Activated CD8-positive, alpha-beta memory T cell treated with anti-CD3 and anti-CD28 coated beads for 24 hours (primary cell): ENCODE measurements around the gene RSPH1.

ENCODE experiments used
- DNase-seq: peaks from one replicate; pipeline ENCODE4 v3.0.0-alpha.2; 2020

RSPH1 gene

GRCh38 chr21:42512346-42513034, 16.5 kb upstream of the RSPH1 start:
- peak; percentile 55 for DNase-seq

- DNase-seq, result peak; percentile 40
These were observed 13.2 kb upstream of the RSPH1 start for GRCh38 chr21:42509244-42509643.

- no peak for DNase-seq
These were observed 12.3 kb upstream of the RSPH1 start for GRCh38 chr21:42508371-42508770.

- no peak for DNase-seq
These were observed 11.4 kb upstream of the RSPH1 start for GRCh38 chr21:42507418-42507817.

- peak; percentile 43 for DNase-seq
These were observed 9.2 kb upstream of the RSPH1 start for GRCh38 chr21:42505090-42505726.

GRCh38 chr21:42503711-42504110, 7.7 kb upstream of the RSPH1 start:
- DNase-seq, result peak; percentile 50

GRCh38 chr21:42500736-42501135, 4.7 kb upstream of the RSPH1 start:
- no peak for DNase-seq

- DNase-seq, result no peak
These were observed 4.2 kb upstream of the RSPH1 start for GRCh38 chr21:42500225-42500624.

- DNase-seq, result peak; percentile 38
These were observed 3.6 kb upstream of the RSPH1 start for GRCh38 chr21:42499444-42500112.

- no peak for DNase-seq
These were observed 2.0 kb upstream of the RSPH1 start for GRCh38 chr21:42498012-42498411.

- DNase-seq, result no peak
These were observed 797 bp upstream of the RSPH1 start for GRCh38 chr21:42496839-42497202.

- no peak for DNase-seq
These were observed 282 bp downstream of the RSPH1 start for GRCh38 chr21:42495765-42496119.

- DNase-seq, result peak; percentile 51
These were observed 997 bp downstream of the RSPH1 start for GRCh38 chr21:42495027-42495426.

GRCh38 chr21:42493109-42494060, 2.6 kb downstream of the RSPH1 start:
- DNase-seq, result peak; percentile 13

GRCh38 chr21:42492201-42492600, 3.8 kb downstream of the RSPH1 start:
- peak; percentile 19 for DNase-seq

GRCh38 chr21:42491328-42491727, 4.7 kb downstream of the RSPH1 start:
- no peak for DNase-seq

- no peak for DNase-seq
These were observed 5.3 kb downstream of the RSPH1 start for GRCh38 chr21:42490720-42491119.

GRCh38 chr21:42489991-42490390, 6.0 kb downstream of the RSPH1 start:
- DNase-seq, result no peak

GRCh38 chr21:42489006-42489563, 6.9 kb downstream of the RSPH1 start:
- DNase-seq, result peak; percentile 28

- DNase-seq, result peak; percentile 41
These were observed 9.5 kb downstream of the RSPH1 start for GRCh38 chr21:42486531-42486930.

GRCh38 chr21:42486072-42486471, 10.0 kb downstream of the RSPH1 start:
- no peak for DNase-seq

- DNase-seq, result no peak
These were observed 11.1 kb downstream of the RSPH1 start for GRCh38 chr21:42484966-42485365.

GRCh38 chr21:42481169-42481568, 14.9 kb downstream of the RSPH1 start:
- DNase-seq, result no peak
